GM15510 (cell line): Measurements from ENCODE around the gene TEAD1.

Experiments used
- POLR2A ChIP-seq: IDR thresholded peaks from 3 replicates; pipeline ENCODE4 v1.6.1; 2011; ENCODE audit warnings: borderline replicate concordance; ENCODE audit not compliant: insufficient read length; ENCODE audit errors: extremely low read depth

TEAD1 gene

GRCh38 chr11:12949453-12949852, 275.2 kb downstream of the TEAD1 start:
- no peak for TF ChIP-seq POLR2A

GRCh38 chr11:12950670-12951069, 276.4 kb downstream of the TEAD1 start:
- TF ChIP-seq POLR2A: no peak

- TF ChIP-seq POLR2A: no peak
These were observed 277.2 kb downstream of the TEAD1 start for GRCh38 chr11:12951376-12951775.

GRCh38 chr11:12952094-12952493, 277.9 kb downstream of the TEAD1 start:
- TF ChIP-seq POLR2A: no peak

- TF ChIP-seq POLR2A: no peak
These were observed 284.8 kb downstream of the TEAD1 start for GRCh38 chr11:12958986-12959385.

GRCh38 chr11:12961615-12962014, 287.4 kb downstream of the TEAD1 start:
- no peak for TF ChIP-seq POLR2A

GRCh38 chr11:12962306-12962705, 288.1 kb downstream of the TEAD1 start:
- no peak for TF ChIP-seq POLR2A

GRCh38 chr11:12963051-12963450, 288.8 kb downstream of the TEAD1 start:
- no peak for TF ChIP-seq POLR2A

- no peak for TF ChIP-seq POLR2A
These were observed 289.7 kb downstream of the TEAD1 start for GRCh38 chr11:12963792-12964536.

- TF ChIP-seq POLR2A: no peak
These were observed 290.4 kb downstream of the TEAD1 start for GRCh38 chr11:12964650-12965049.

- no peak for TF ChIP-seq POLR2A
These were observed 291.8 kb downstream of the TEAD1 start for GRCh38 chr11:12966002-12966401.

GRCh38 chr11:12968101-12968500, 293.9 kb downstream of the TEAD1 start:
- no peak for TF ChIP-seq POLR2A

GRCh38 chr11:12968826-12969225, 294.6 kb downstream of the TEAD1 start:
- no peak for TF ChIP-seq POLR2A

GRCh38 chr11:12971955-12972354, 297.7 kb downstream of the TEAD1 start:
- TF ChIP-seq POLR2A: no peak

- TF ChIP-seq POLR2A: no peak
These were observed 299.4 kb downstream of the TEAD1 start for GRCh38 chr11:12973528-12974181.

GRCh38 chr11:12975195-12975594, 301.0 kb downstream of the TEAD1 start:
- TF ChIP-seq POLR2A: no peak
